Natural killer cell (primary cell): ENCODE results near the gene MTCH1. TPM values are rescaled to one million over a fixed set of nuclear protein-coding genes. Genes with fewer than 3 reads are reported as not detected.

Experiments used
- ATAC-seq, 3 donors: fragments of 150-1000 bp in 2 of 3; fragments of 200-7000 bp in 1 of 3; cut with Tn5 transposase; 1 replicate in 1 of 3; 2 replicates in 2 of 3; pipeline ENCODE4 v1.10.0; 2021; ENCODE audit warnings: mild to moderate bottlenecking in 2 of 3, moderate library complexity in 2 of 3
- DNase-seq, 2 donors: peaks; one replicate each; pipeline versions ENCODE4 v3.0.0 to v3.0.0-alpha.2; 2013 to 2021; ENCODE audit warnings: mixed read lengths in 1 of 2
- H3K27ac ChIP-seq: one replicate; pipeline ENCODE4 v1.5.1; 2013; ENCODE audit warnings: mild to moderate bottlenecking, low read length
- H3K27me3 ChIP-seq: one replicate; pipeline ENCODE4 v1.6.1; 2013; ENCODE audit warnings: low read length; ENCODE audit not compliant: control insufficient read depth, insufficient read depth
- H3K36me3 ChIP-seq: one replicate; pipeline ENCODE4 v1.6.1; 2013; ENCODE audit warnings: low read length; ENCODE audit not compliant: control insufficient read depth, insufficient read depth
- H3K4me1 ChIP-seq: one replicate; pipeline ENCODE4 v1.6.1; 2013; ENCODE audit warnings: low read length; ENCODE audit not compliant: control insufficient read depth, insufficient read depth
- H3K4me3 ChIP-seq: one replicate; pipeline ENCODE4 v1.5.1; 2013; ENCODE audit warnings: low read length
- H3K9me3 ChIP-seq: one replicate; pipeline ENCODE4 v1.6.1; 2013; ENCODE audit warnings: low read length; ENCODE audit not compliant: control insufficient read depth, insufficient read depth
- H3K27ac Mint-ChIP-seq, 2 donors: one replicate each; pipeline ENCODE4 v1.8.0; 2022; ENCODE audit warnings: mild to moderate bottlenecking in 2 of 2, mixed read lengths in 2 of 2, moderate library complexity in 1 of 2
- H3K27me3 Mint-ChIP-seq, 2 donors: one replicate each; pipeline ENCODE4 v1.8.0; 2022; ENCODE audit warnings: low read depth in 2 of 2, mixed read lengths in 2 of 2
- H3K36me3 Mint-ChIP-seq: one replicate; pipeline ENCODE4 v1.8.0; 2022; ENCODE audit warnings: mixed read lengths
- H3K4me1 Mint-ChIP-seq, 2 donors: one replicate each; pipeline ENCODE4 v1.8.0; 2022; ENCODE audit warnings: mixed read lengths in 2 of 2
- H3K4me3 Mint-ChIP-seq: one replicate; pipeline ENCODE4 v1.8.0; 2022; ENCODE audit warnings: mild to moderate bottlenecking, moderate library complexity, mixed read lengths
- H3K9me3 Mint-ChIP-seq, 2 donors: one replicate each; pipeline ENCODE4 v1.8.0; 2022; ENCODE audit warnings: mixed read lengths in 2 of 2
- CTCF ChIP-seq: fragments of 200-600 bp; IDR thresholded peaks from one replicate; pipeline ENCODE4 v1.8.0; 2022; ENCODE audit warnings: antibody characterized with exemption
- WGBS: methylation state at CpG from one replicate; pipeline ENCODE4 v1.1.7; 2013; ENCODE audit warnings: missing lambda C conversion rate; ENCODE audit not compliant: insufficient coverage; 5-methylcytosine and 5-hydroxymethylcytosine counted together
- intact Hi-C: fragments of 100-400 bp; cut with micrococcal nuclease; formaldehyde crosslinking; loops from one replicate; pipeline ENCODE4 v1.14.2; 2022
- total RNA-seq, 4 donors: library from RNA; stranded (reverse); fragments of 120-200 nt in 1 of 4; gene quantifications; one replicate each; pipeline versions ENCODE4 v1.2.3 to v1.2.4, GENCODE V29; 2013 to 2022

The MTCH1 gene
- total RNA-seq, 3 donors from 2014 or later (not counting 1 experiment from before 2014, with no cell fraction given): 158 to 180 (median 162) TPM

- no peak for TF ChIP-seq CTCF
- Mint-ChIP-seq H3K9me3 (no peaks in the 10 kb centered on the region), H3K4me1 (peaks cover 22 to 32% of the 10 kb centered on the region in 2 donors), H3K27me3 (no peaks in the 10 kb centered on the region), H3K27ac (peak overlapping the region in 1 of 2 donors; percentile 36), H3K4me3 (no peak overlapping the region), H3K36me3 (no peaks in the 10 kb centered on the region)
- DNase-seq: no peak
- H3K4me3 ChIP-seq: no peak overlapping the region
- H3K27me3 ChIP-seq: no peaks in the 10 kb centered on the region
- no peaks in the 10 kb centered on the region for H3K9me3 ChIP-seq
- WGBS: 91% methylated on average over 6 of the region's 6 CpGs
- H3K27ac ChIP-seq: no peak overlapping the region
- intact Hi-C loops: no loop called here
- H3K4me1 ChIP-seq: peaks cover 16% of the 10 kb centered on the region
- peaks cover 43% of the 10 kb centered on the region for H3K36me3 ChIP-seq
- no peak for ATAC-seq
Observed at GRCh38 chr6:36980129-36980528, 5.9 kb downstream of the MTCH1 start.

GRCh38 chr6:36979347-36979742 is 6.7 kb downstream of the MTCH1 start:
- peak in 1 of 2 donors; percentile 68 for DNase-seq

GRCh38 chr6:36978421-36979346 is 7.3 kb downstream of the MTCH1 start:
- ATAC-seq (no peak), DNase-seq (no peak)
- H3K36me3 Mint-ChIP-seq: no peaks in the 10 kb centered on the region
- Histone ChIP-seq H3K9me3 (no peaks in the 10 kb centered on the region), H3K4me3 (no peak overlapping the region), H3K27me3 (no peaks in the 10 kb centered on the region), H3K27ac (no peak overlapping the region), H3K4me1 (peaks cover 2% of the 10 kb centered on the region), H3K36me3 (peaks cover 57% of the 10 kb centered on the region)
- H3K27ac Mint-ChIP-seq: peak overlapping the region in 1 of 2 donors; percentile 53
- TF ChIP-seq CTCF: no peak
- H3K4me3 Mint-ChIP-seq: no peak overlapping the region
- intact Hi-C loops: no loop called here
- H3K9me3 Mint-ChIP-seq: no peaks in the 10 kb centered on the region
- 92% methylated on average over 11 of the region's 11 CpGs for WGBS
- H3K27me3 Mint-ChIP-seq: no peaks in the 10 kb centered on the region
- peaks cover 22 to 32% of the 10 kb centered on the region in 2 donors for H3K4me1 Mint-ChIP-seq

More at GRCh38 chr6:36979347-36979742, 6.7 kb downstream of the MTCH1 start:
- no peak overlapping the region for H3K27ac ChIP-seq
- WGBS: 53% methylated on average over 4 of the region's 4 CpGs
- intact Hi-C loops: no loop called here
- Mint-ChIP-seq H3K4me1 (peaks cover 22 to 32% of the 10 kb centered on the region in 2 donors), H3K27me3 (no peaks in the 10 kb centered on the region), H3K9me3 (no peaks in the 10 kb centered on the region), H3K36me3 (no peaks in the 10 kb centered on the region), H3K27ac (peak overlapping the region in 1 of 2 donors; percentile 53), H3K4me3 (no peak overlapping the region)
- H3K27me3 ChIP-seq: no peaks in the 10 kb centered on the region
- no peaks in the 10 kb centered on the region for H3K9me3 ChIP-seq
- TF ChIP-seq CTCF: no peak
- ATAC-seq: peak in 2 of 3 donors; percentile 44 to 58
- peaks cover 50% of the 10 kb centered on the region for H3K36me3 ChIP-seq
- no peak overlapping the region for H3K4me3 ChIP-seq
- H3K4me1 ChIP-seq: peaks cover 9% of the 10 kb centered on the region
